NT2/D1 (cell line): ENCODE data around the gene FSIP1.

Experiments used
- SUZ12 ChIP-seq: IDR thresholded peaks from 2 replicates; pipeline ENCODE4 v1.6.1; 2011; ENCODE audit not compliant: insufficient read length, insufficient read depth; ENCODE audit errors: extremely low read depth
- YY1 ChIP-seq: IDR thresholded peaks from 2 replicates; pipeline ENCODE4 v1.6.1; 2011; ENCODE audit not compliant: insufficient read length, insufficient read depth

DNA sequence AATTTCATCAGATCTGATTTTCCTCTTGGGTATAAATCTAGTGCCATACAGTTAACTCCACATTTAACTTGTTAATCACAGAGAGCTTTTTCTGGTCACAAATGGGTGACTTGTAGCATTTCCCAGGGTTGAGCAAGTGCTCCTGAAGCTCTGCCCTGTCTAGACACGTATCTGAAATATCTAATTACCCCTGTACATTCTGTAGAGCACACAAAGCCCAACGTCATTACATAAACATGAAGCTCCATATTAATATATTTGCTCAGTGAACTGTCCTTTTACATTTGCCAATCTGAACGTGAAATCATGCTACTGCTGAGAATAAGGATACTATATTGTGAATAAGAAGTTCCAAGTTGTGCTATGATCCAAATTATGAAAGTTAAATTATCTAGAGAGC lies 152.7 kb downstream of the FSIP1 start:
- TF ChIP-seq YY1 (no peak), SUZ12 (no peak)
